HG02678 (cell line): ENCODE measurements around the gene C8A.

Source experiments
- ATAC-seq: cut with Tn5 transposase; IDR thresholded peaks from one replicate; pipeline ENCODE4 v1.9.1; 2021; ENCODE audit warnings: mild to moderate bottlenecking, moderate library complexity; ENCODE audit not compliant: unreplicated experiment

The C8A gene

GRCh38 chr1:56836359-56836758 lies 18.2 kb upstream of the C8A start:
- no peak for ATAC-seq

GRCh38 chr1:56837244-56837939 lies 17.2 kb upstream of the C8A start:
- ATAC-seq = no peak

GRCh38 chr1:56838759-56839158 lies 15.8 kb upstream of the C8A start:
- ATAC-seq = no peak

GRCh38 chr1:56843544-56843943 lies 11.1 kb upstream of the C8A start:
- ATAC-seq = no peak

GRCh38 chr1:56844545-56845136 lies 10.0 kb upstream of the C8A start:
- ATAC-seq = no peak

GRCh38 chr1:56845343-56845742 lies 9.3 kb upstream of the C8A start:
- ATAC-seq = no peak

GRCh38 chr1:56849750-56850149 lies 4.8 kb upstream of the C8A start:
- ATAC-seq = no peak

GRCh38 chr1:56850411-56850810 lies 4.2 kb upstream of the C8A start:
- ATAC-seq = no peak

GRCh38 chr1:56850922-56851321 lies 3.7 kb upstream of the C8A start:
- ATAC-seq = no peak

GRCh38 chr1:56852476-56852875 lies 2.1 kb upstream of the C8A start:
- ATAC-seq = no peak

- ATAC-seq = no peak
Measured at GRCh38 chr1:56855190-56855589, 593 bp downstream of the C8A start.

- ATAC-seq = no peak
Measured at GRCh38 chr1:56856186-56856585, 1.6 kb downstream of the C8A start.

GRCh38 chr1:56859287-56859686 lies 4.7 kb downstream of the C8A start:
- no peak for ATAC-seq

GRCh38 chr1:56863265-56863992 lies 8.8 kb downstream of the C8A start:
- no peak for ATAC-seq

- ATAC-seq = no peak
Measured at GRCh38 chr1:56864430-56864829, 9.8 kb downstream of the C8A start.

- ATAC-seq = no peak
Measured at GRCh38 chr1:56866656-56867055, 12.1 kb downstream of the C8A start.

GRCh38 chr1:56867491-56867890 lies 12.9 kb downstream of the C8A start:
- no peak for ATAC-seq

- no peak for ATAC-seq
Measured at GRCh38 chr1:56868761-56869160, 14.2 kb downstream of the C8A start.

GRCh38 chr1:56872597-56872996 lies 18.0 kb downstream of the C8A start:
- no peak for ATAC-seq

GRCh38 chr1:56873213-56873612 lies 18.6 kb downstream of the C8A start:
- no peak for ATAC-seq

- ATAC-seq = no peak
Measured at GRCh38 chr1:56874689-56875088, 20.1 kb downstream of the C8A start.

- no peak for ATAC-seq
Measured at GRCh38 chr1:56877973-56878372, 23.4 kb downstream of the C8A start.
